RWPE1 (cell line): Measurements from ENCODE around the gene REC8.
A peak's percentile ranks its signal among the peaks of the same experiment; 100 is the strongest.
"Not testable (repeated sequence)": the region's sequence is repeated elsewhere in the genome, so short reads cannot be mapped to it uniquely, and the experiment has no call there.

Experiments
- CTCF ChIA-PET: fragments of 350-600 bp; sonication (Branson Sonifier 250); formaldehyde crosslinking; extraction: SDS; loops from one replicate; lab custom pipeline; 2021; lab: Yijun Ruan, JAX
- POLR2A ChIA-PET: fragments of 400-600 bp; formaldehyde crosslinking; extraction: SDS; loops from one replicate; lab custom pipeline; 2020; ENCODE audit warnings: antibody characterized with exemption; ENCODE audit not compliant: low non-redundant PET; lab: Yijun Ruan, JAX
- DNase-seq: peaks from one replicate; pipeline ENCODE4 v3.0.0; 2012; ENCODE audit warnings: low spot score
- H3K27ac ChIP-seq: fragments of 450-650 bp; 2 replicates; pipeline ENCODE4 v1.5.1; 2017
- TF ChIP-seq, protein P1 (sequence below): fragments of 450-650 bp; conservative IDR thresholded peaks from 2 replicates; pipeline ENCODE4 v1.5.1; 2017; ENCODE audit warnings: low read depth, mild to moderate bottlenecking

Gene REC8

DNA sequence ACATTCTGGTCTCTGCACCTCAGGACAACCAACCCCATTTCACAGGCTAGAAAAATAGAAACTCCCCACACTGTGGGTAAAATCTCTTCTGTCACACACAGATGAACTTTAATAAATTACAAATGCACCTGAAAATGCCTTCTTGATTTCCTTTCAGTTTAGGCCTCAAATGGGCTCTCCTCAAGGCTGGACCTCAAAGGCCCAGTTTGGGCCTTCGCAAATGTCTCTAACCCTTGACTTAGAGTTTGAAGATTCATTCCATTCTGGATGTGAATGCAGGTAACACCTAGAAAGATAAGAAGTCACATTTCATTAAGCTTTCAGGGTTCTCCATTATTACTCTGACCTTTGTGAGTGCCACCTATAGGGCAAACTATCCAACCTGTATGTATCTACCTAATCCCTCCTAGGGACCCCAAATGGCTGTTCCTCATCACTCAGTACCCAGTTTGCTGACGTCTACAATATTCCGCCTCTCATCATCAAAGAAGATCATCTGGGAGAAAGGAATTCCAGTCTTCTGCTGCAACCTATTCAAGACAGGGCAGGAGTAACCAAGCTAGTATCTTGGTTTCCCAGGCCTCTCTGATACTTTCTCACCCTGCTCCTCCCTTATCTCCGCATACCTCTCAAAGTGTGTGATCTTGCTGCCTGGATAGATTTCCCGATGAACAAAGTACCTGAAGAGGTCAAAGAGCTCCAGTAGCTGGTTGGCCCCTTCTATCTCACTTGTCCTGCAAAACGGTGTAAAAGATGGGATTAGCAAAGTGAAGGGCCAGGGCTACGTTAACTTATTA lies 42.2 kb downstream of the REC8 start:
- peak overlapping the region; percentile 96 for H3K27ac ChIP-seq
- ChIA-PET CTCF (interaction anchor here (0.5 to 0.6 kb wide), 2 partner anchors 10 to 53 kb away, joined by 3 to 8 read pairs; partner anchors contain the start of gene IRF9), POLR2A (interaction anchor here (1.1 kb wide), 1 partner anchor 28 kb away, joined by 4 read pairs; no protein-coding TSS in a partner anchor)
- TF ChIP-seq, protein P1, sequence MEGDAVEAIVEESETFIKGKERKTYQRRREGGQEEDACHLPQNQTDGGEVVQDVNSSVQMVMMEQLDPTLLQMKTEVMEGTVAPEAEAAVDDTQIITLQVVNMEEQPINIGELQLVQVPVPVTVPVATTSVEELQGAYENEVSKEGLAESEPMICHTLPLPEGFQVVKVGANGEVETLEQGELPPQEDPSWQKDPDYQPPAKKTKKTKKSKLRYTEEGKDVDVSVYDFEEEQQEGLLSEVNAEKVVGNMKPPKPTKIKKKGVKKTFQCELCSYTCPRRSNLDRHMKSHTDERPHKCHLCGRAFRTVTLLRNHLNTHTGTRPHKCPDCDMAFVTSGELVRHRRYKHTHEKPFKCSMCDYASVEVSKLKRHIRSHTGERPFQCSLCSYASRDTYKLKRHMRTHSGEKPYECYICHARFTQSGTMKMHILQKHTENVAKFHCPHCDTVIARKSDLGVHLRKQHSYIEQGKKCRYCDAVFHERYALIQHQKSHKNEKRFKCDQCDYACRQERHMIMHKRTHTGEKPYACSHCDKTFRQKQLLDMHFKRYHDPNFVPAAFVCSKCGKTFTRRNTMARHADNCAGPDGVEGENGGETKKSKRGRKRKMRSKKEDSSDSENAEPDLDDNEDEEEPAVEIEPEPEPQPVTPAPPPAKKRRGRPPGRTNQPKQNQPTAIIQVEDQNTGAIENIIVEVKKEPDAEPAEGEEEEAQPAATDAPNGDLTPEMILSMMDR, result no peak
- DNase-seq, result no peak

- H3K27ac ChIP-seq, result peak within 1 kb of the TSS; percentile 94
- DNase-seq, result peak; percentile 85
- CTCF ChIA-PET, result interaction anchor here (1.0 to 1.2 kb wide), 2 partner anchors 17 to 27 kb away, joined by 3 read pairs; partner anchors contain the start of genes GMPR2 and IPO4
- POLR2A ChIA-PET, result no interaction called here
- TF ChIP-seq, protein P1, result peak; percentile 73
Observed at GRCh38 chr14:24215495-24216344, 43.8 kb downstream of the REC8 start, which contains the start of gene MDP1. MDP1 (minus strand) TSS chr14:24216066; CDS start chr14:24215955, 111 bp downstream.

- peak overlapping the region; percentile 94 for H3K27ac ChIP-seq
- no peak for DNase-seq
- ChIA-PET POLR2A (no interaction called here), CTCF (interaction anchor here (0.6 to 1.2 kb wide), 3 partner anchors 9 to 28 kb away, joined by 3 to 4 read pairs (median 3); partner anchors contain the start of genes GMPR2 and IPO4)
- TF ChIP-seq, protein P1, result no peak
Observed at GRCh38 chr14:24216345-24216699, 44.4 kb downstream of the REC8 start.

DNA sequence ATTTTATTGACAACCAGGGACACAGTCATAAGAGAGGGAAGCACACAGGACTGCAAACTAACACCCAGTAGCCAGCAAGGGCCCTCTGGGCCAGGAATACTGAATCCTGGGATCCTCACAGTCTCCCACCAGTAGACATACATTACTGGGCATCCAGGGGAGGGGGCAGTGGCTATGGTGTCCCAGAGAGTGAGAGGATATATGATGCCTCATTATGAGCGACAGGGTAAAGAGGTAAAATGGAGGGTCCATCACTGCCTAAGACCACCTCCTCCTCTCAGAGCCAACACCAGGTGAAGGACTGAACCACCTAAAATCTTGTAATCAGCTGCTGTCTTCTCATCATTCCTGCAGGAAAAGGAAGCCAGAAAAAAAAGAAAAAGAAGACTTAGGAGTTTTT lies 45.0 kb downstream of the REC8 start:
- POLR2A ChIA-PET, DNase-seq: not testable (repeated sequence)
- CTCF ChIA-PET, result interaction anchor here (0.6 to 1.2 kb wide), 3 partner anchors 9 to 47 kb away, joined by 3 to 4 read pairs (median 3); partner anchors contain the start of gene GMPR2
- peak overlapping the region; percentile 45 for H3K27ac ChIP-seq

GRCh38 chr14:24219080-24219479 lies 47.2 kb downstream of the REC8 start:
- TF ChIP-seq, protein P1, result no peak
- CTCF ChIA-PET, result no interaction called here
- H3K27ac ChIP-seq, result peak overlapping the region; percentile 32; the same call in 1 of the 2 replicates
- POLR2A ChIA-PET, result no interaction called here
- no peak for DNase-seq

DNA sequence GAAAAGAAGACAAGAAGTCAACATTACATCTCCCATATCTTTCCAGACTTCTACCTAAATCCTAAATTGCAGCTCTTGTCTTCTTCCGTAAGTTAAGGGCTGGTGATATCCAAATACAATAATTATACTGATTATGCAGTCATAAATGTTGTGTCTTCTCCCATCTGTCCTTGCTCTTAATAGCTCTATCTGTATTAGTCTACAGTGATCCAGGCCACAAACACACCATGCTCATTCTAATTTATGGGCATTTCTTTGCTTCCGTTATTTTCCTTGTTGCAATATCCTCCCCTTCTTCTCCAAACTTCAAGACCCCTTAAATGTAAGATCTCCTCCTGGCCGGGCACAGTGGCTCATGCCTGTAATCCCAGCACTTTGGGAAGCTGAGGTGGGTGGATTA lies 47.6 kb downstream of the REC8 start:
- H3K27ac ChIP-seq, result no peak overlapping the region
- ChIA-PET CTCF (no interaction called here), POLR2A (interaction anchor here (0.6 kb wide), 1 partner anchor 9 kb away, joined by 3 read pairs; no protein-coding TSS in a partner anchor)
- no peak for DNase-seq
- TF ChIP-seq, protein P1, result no peak

DNA sequence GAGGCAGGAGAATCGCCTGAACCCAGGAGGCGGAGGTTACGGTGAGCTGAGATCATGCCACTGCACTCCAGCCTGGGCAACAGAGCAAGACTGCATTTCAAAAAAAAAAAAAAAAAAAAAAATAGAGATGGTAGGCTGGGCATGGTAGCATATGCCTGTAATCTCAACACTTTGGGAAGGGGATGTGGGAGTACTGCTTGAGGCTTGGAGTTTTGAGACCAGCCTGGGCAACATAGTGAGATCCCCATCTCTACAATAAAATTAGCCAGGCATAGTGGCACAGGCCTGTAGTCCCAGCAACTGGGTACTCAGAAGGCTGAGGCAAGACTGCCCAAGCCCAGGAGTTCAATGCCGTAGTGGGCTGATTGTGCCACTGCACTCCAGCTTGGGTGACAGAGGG lies 51.1 kb downstream of the REC8 start:
- POLR2A ChIA-PET, CTCF ChIA-PET, DNase-seq, H3K27ac ChIP-seq: not testable (repeated sequence)
